ENCODE data around the gene FSTL4.

DNA sequence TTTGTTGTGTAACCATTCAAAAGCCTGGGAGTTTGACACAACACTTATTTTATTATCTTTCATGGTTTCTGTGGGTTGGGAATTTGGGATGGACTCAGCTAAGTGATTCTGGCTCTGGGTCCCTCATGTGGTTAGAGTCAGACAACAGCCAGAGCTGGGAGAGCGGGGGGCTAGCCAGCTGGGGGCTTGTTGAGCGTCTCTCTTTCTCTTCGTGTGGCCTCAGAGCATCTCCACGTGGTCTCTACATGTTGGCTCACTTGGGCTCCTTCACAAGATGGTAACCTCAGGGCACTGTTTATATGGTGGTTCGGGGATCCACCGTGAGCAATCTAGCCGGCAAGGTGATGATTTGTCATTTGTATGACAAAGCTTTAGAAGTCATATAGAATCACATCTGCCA lies 73.6 kb downstream of the FSTL4 start:
- TF ChIP-seq POLR2AphosphoS5 (IDR thresholded peaks at IDR 0.05) = no peak
- TF ChIP-seq, protein P1, sequence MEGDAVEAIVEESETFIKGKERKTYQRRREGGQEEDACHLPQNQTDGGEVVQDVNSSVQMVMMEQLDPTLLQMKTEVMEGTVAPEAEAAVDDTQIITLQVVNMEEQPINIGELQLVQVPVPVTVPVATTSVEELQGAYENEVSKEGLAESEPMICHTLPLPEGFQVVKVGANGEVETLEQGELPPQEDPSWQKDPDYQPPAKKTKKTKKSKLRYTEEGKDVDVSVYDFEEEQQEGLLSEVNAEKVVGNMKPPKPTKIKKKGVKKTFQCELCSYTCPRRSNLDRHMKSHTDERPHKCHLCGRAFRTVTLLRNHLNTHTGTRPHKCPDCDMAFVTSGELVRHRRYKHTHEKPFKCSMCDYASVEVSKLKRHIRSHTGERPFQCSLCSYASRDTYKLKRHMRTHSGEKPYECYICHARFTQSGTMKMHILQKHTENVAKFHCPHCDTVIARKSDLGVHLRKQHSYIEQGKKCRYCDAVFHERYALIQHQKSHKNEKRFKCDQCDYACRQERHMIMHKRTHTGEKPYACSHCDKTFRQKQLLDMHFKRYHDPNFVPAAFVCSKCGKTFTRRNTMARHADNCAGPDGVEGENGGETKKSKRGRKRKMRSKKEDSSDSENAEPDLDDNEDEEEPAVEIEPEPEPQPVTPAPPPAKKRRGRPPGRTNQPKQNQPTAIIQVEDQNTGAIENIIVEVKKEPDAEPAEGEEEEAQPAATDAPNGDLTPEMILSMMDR (IDR thresholded peaks at IDR 0.05) = no peak

Measured in upper lobe of left lung (tissue), 4 donors.